Measurements from ENCODE around the gene ATP1A1.

- TF ChIP-seq CTCF (IDR thresholded peaks at IDR 0.05) (no peak), KDM1A (IDR thresholded peaks at IDR 0.05; ENCODE audit: low read depth) (no peak), ELK1 (IDR thresholded peaks at IDR 0.05; ENCODE audit: low read depth, low read length) (no peak), MAFK (IDR thresholded peaks at IDR 0.05; ENCODE audit: partially characterized antibody) (no peak), RFX5 (IDR thresholded peaks at IDR 0.05) (no peak), PHF8 (IDR thresholded peaks at IDR 0.05; ENCODE audit: borderline replicate concordance, low read depth) (no peak), MAX (IDR thresholded peaks at IDR 0.05) (no peak)
Measured at GRCh38 chr1:116449578-116449977, 76.5 kb downstream of the ATP1A1 start.

Data from A549 (cell line).